Cardiac fibroblast (primary cell): Measurements from ENCODE around the gene NCR2.

Experiments
- DNase-seq, 2 donors: peaks; one replicate each; pipeline versions ENCODE4 v3.0.0 to v3.0.0-alpha.2; 2010; ENCODE audit warnings: low read depth in 2 of 2
- H3K4me3 ChIP-seq, 2 donors: replicated peaks in 1 of 2; 1 replicate in 1 of 2; 2 replicates in 1 of 2; pipeline ENCODE4 v1.5.1; 2011; ENCODE audit warnings: low read depth in 2 of 2, low read length in 2 of 2, mild to moderate bottlenecking in 2 of 2, moderate library complexity in 1 of 2
- CTCF ChIP-seq: IDR thresholded peaks from one replicate; pipeline ENCODE4 v1.5.1; 2011; ENCODE audit warnings: low read depth, mild to moderate bottlenecking, low read length, inconsistent platforms

The NCR2 gene

GRCh38 chr6:41373919-41374617, 38.7 kb downstream of the NCR2 start:
- no peak for TF ChIP-seq CTCF
- no peak overlapping the region for H3K4me3 ChIP-seq
- peak in 1 of 2 donors; percentile 5 for DNase-seq

GRCh38 chr6:41374618-41375590, 39.5 kb downstream of the NCR2 start:
- no peak overlapping the region for H3K4me3 ChIP-seq
- peak in 1 of 2 donors; percentile 1 for DNase-seq
- no peak for TF ChIP-seq CTCF

GRCh38 chr6:41375598-41376151, 40.3 kb downstream of the NCR2 start:
- no peak for DNase-seq
- H3K4me3 ChIP-seq, result no peak overlapping the region
- TF ChIP-seq CTCF, result no peak

- DNase-seq, result no peak
- no peak overlapping the region for H3K4me3 ChIP-seq
- TF ChIP-seq CTCF, result no peak
These were observed 40.8 kb downstream of the NCR2 start for GRCh38 chr6:41376176-41376575.

GRCh38 chr6:41377071-41377470, 41.7 kb downstream of the NCR2 start:
- H3K4me3 ChIP-seq, result no peak overlapping the region
- no peak for TF ChIP-seq CTCF
- DNase-seq, result no peak

GRCh38 chr6:41379306-41379705, 43.9 kb downstream of the NCR2 start:
- DNase-seq, result no peak
- no peak for TF ChIP-seq CTCF
- no peak overlapping the region for H3K4me3 ChIP-seq
